SK-N-SH treated with all-trans-retinoic acid at 6 μM for 48 hours (cell line): Measurements from ENCODE around the gene MMP27.

Source experiments
- SNAI2 ChIP-seq: fragments of 250-450 bp; sonication (Bioruptor Pico); IDR thresholded peaks from 2 replicates; pipeline ENCODE4 v1.5.0; 2020; ENCODE audit warnings: mild to moderate bottlenecking, moderate library complexity
- ZFP3 ChIP-seq: fragments of 250-450 bp; sonication (Bioruptor Pico); IDR thresholded peaks from 2 replicates; pipeline ENCODE4 v1.5.0; 2020; ENCODE audit warnings: mild to moderate bottlenecking, moderate library complexity
- ZNF8 ChIP-seq: fragments of 450-650 bp; formaldehyde crosslinking; IDR thresholded peaks from 2 replicates; pipeline ENCODE4 v1.5.0; 2020; ENCODE audit warnings: mild to moderate bottlenecking, moderate library complexity
- TF ChIP-seq, protein P1 (sequence below): fragments of 250-450 bp; sonication (Bioruptor Pico); IDR thresholded peaks from 2 replicates; pipeline ENCODE4 v1.5.1; 2020; ENCODE audit warnings: low read depth, mild to moderate bottlenecking, moderate library complexity

DNA sequence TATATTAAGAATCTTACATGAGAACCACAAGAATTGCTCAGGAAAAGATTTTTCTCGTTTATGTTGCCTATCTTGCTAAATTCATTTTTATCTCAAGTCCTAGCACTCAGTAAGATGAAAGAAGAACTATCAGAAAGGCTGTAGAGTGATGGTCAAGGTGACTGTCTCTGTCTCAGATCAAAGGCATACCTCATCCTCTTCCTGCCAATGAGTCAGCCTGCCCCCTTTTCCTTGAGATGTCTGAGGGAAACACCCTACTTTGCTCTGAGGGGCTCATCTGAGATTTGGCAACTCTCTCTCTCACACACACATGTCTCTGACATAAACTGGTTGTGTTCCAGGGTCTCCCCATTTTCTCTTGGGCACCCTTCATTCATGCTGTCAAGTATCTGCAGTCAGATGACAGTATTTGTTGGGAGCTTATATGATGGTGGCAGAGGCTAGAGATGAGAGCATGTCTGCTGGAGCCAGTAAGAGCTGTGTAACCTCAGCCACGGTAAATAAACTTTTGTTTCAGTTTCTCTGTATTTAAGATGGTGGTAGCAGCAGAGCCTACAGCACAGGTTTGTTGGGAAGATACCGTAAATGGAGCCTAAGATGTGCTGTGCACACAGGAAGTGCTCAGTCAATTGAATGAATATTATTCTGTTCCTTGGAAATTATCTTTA, 1.6 kb downstream of the MMP27 start:
- TF ChIP-seq SNAI2 (CRISPR knock-in tag), result no peak
- TF ChIP-seq, protein P1, sequence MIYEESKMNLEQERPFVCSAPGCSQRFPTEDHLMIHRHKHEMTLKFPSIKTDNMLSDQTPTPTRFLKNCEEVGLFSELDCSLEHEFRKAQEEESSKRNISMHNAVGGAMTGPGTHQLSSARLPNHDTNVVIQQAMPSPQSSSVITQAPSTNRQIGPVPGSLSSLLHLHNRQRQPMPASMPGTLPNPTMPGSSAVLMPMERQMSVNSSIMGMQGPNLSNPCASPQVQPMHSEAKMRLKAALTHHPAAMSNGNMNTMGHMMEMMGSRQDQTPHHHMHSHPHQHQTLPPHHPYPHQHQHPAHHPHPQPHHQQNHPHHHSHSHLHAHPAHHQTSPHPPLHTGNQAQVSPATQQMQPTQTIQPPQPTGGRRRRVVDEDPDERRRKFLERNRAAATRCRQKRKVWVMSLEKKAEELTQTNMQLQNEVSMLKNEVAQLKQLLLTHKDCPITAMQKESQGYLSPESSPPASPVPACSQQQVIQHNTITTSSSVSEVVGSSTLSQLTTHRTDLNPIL (CRISPR knock-in tag), result no peak
- no peak for TF ChIP-seq ZFP3
- TF ChIP-seq ZNF8 (CRISPR knock-in tag), result no peak
